A549 (cell line): ENCODE measurements around the gene BAIAP2L1.

ENCODE experiments used
- ESRRA ChIP-seq: fragments of 150-350 bp; IDR thresholded peaks from 2 replicates; pipeline ENCODE4 v1.6.1; 2014; ENCODE audit warnings: mild to moderate bottlenecking, low read length, borderline replicate concordance
- MAX ChIP-seq: IDR thresholded peaks from 2 replicates; pipeline ENCODE4 v1.6.1; 2012
- POLR2A ChIP-seq: IDR thresholded peaks from 2 replicates; pipeline ENCODE4 v1.6.1; 2012; ENCODE audit warnings: mild to moderate bottlenecking, low read length
- RCOR1 ChIP-seq: fragments of 150-350 bp; IDR thresholded peaks from 2 replicates; pipeline ENCODE4 v1.6.1; 2014; ENCODE audit warnings: antibody characterized with exemption, low read length, low read depth
- USF2 ChIP-seq: fragments of 450-650 bp; IDR thresholded peaks from 2 replicates; pipeline ENCODE4 v1.6.1; 2014; ENCODE audit warnings: antibody characterized with exemption
- TF ChIP-seq, protein P1 (sequence below): fragments of >200 bp; sonication (Bioruptor Twin); formaldehyde crosslinking; IDR thresholded peaks from 3 replicates; pipeline ENCODE4 v1.5.1; 2016

GRCh38 chr7:98283127-98283886, 117.6 kb downstream of the BAIAP2L1 start:
- TF ChIP-seq ESRRA (no peak), MAX (no peak), RCOR1 (no peak), USF2 (no peak), POLR2A (no peak)
- TF ChIP-seq, protein P1, sequence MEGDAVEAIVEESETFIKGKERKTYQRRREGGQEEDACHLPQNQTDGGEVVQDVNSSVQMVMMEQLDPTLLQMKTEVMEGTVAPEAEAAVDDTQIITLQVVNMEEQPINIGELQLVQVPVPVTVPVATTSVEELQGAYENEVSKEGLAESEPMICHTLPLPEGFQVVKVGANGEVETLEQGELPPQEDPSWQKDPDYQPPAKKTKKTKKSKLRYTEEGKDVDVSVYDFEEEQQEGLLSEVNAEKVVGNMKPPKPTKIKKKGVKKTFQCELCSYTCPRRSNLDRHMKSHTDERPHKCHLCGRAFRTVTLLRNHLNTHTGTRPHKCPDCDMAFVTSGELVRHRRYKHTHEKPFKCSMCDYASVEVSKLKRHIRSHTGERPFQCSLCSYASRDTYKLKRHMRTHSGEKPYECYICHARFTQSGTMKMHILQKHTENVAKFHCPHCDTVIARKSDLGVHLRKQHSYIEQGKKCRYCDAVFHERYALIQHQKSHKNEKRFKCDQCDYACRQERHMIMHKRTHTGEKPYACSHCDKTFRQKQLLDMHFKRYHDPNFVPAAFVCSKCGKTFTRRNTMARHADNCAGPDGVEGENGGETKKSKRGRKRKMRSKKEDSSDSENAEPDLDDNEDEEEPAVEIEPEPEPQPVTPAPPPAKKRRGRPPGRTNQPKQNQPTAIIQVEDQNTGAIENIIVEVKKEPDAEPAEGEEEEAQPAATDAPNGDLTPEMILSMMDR: no peak
